ENCODE measurements around the gene KRTAP10-2.

Gene KRTAP10-2

DNA sequence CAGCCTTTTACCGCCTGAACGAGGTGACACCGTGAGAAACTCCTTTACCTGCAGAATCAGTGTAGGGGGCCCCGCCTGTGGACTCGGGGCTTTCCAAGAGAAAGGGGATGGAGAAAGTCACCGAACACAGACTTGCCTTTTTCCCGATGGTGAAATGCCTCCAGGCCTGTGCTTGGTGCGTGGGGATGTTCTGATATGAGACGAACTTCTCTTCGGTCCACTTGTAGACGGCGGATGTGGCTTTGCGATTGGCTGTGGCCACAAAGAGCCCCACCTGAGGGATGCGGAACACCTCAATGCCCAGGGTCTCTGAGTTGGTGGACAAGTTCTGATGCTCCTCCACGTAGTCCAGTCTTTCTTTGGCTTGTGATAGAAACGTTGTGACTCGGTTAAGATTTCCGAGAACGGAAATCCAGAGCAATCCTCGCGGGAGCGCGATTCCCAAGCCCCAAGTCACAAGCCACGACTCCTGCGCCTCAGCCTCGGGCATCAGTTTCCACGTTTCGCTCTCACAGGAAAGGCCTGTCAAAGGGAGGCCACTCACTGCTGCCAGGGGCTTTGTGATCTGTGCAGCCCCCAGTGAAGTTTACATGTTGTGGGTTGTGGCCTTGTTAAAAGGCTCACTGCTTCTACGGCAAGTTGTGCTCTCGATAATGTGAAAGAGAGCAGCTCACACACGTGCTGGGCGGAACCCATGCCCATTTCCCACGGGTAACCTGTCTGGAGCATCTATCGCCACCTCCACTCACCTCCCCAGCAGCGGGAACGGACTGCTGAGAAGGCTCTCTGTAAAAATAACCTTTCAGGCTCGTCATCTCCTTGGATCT lies 23.9 kb downstream of the KRTAP10-2 start:
- no peak for DNase-seq (ENCODE audit: low read depth in 1 of 2, low spot score in 1 of 2)

GRCh38 chr21:44526096-44526997 lies 25.0 kb downstream of the KRTAP10-2 start:
- DNase-seq (ENCODE audit: low read depth in 1 of 2, low spot score in 1 of 2): no peak

DNA sequence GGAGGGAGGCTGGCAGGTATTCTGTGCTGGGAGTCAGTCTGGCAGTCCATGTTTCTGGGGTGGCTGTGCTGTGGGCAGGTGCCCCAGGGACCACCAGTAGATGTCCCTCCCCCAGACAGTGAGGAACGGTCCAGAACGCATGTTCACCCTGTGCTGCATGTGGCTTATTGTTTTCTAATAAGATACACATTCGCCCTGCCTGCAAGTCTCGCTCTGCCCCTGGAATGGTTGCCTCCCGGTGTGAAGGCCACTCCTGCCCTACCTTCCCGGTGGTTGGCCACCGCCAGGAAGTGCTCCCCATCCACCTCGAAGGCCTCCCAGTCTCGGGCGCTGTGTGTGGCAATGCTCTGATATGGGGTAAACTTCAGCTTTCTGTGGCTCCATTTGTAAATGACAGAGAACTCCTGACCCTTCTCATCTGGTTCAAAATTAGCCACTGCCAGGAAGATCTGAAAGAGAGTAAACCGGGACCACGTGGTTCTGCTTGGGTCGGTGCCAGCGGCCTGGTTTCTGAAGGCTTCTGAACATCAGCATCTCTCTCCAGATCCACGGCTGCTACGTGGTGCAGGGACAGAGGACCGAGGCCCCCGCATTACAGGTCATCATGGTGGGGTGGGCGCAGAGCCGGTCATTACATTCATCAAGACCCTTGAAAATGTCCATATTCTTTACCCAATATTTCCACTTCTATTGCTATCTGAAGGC lies 25.8 kb downstream of the KRTAP10-2 start:
- DNase-seq (ENCODE audit: low read depth in 1 of 2, low spot score in 1 of 2): no peak

DNA sequence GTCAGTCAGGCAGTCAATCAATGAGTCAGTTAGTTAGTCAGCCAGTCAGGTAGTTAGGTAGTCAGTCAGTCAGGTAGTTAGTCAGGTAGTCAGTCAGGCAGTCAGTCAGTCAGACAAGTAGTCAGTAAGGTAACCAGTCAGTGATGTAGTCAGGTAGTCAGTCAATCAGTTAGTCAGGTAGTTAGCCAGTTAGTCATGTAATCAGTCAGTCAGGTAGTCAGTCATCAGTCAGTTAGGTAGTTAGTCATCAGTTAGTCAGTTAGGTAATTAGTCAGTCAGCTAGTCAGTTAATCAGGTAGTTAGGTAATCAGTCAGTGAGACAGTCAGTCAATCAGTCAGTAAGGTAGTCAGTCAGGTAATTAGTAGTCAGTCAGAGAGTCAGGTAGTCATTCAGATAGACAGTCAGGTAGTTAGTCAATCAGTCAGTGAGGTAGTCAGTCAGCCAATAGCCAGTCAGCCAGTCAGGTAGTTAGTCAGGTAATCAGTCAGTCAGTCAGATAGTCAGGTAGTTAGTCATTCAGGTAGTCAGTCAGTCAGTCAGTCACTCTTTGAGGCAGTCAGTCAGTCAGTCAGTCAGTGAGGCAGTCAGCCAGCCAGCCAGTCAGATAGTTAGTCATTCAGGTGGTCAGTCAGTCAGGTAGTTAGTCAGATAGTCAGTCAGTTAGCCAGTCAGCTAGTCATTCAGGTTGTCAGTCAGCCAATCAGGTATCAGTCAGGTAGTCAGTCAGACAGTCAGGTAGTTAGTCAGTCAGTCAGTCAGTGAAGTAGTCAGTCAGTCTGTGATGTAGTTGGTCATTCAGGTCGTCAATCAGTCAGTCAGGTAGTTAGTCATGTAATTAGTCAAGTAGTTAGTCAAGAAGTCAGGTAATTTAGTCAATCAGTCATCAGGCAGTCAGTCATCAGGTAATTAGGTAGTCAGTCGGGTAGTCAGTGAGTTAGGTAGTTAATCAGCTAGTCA lies 26.6 kb downstream of the KRTAP10-2 start:
- DNase-seq (ENCODE audit: low read depth in 1 of 2, low spot score in 1 of 2): no peak

GRCh38 chr21:44523567-44524413 lies 27.5 kb downstream of the KRTAP10-2 start:
- DNase-seq (ENCODE audit: low read depth in 1 of 2, low spot score in 1 of 2): no peak

GRCh38 chr21:44522753-44523204 lies 28.5 kb downstream of the KRTAP10-2 start:
- DNase-seq (ENCODE audit: low read depth in 1 of 2, low spot score in 1 of 2): no peak

DNA sequence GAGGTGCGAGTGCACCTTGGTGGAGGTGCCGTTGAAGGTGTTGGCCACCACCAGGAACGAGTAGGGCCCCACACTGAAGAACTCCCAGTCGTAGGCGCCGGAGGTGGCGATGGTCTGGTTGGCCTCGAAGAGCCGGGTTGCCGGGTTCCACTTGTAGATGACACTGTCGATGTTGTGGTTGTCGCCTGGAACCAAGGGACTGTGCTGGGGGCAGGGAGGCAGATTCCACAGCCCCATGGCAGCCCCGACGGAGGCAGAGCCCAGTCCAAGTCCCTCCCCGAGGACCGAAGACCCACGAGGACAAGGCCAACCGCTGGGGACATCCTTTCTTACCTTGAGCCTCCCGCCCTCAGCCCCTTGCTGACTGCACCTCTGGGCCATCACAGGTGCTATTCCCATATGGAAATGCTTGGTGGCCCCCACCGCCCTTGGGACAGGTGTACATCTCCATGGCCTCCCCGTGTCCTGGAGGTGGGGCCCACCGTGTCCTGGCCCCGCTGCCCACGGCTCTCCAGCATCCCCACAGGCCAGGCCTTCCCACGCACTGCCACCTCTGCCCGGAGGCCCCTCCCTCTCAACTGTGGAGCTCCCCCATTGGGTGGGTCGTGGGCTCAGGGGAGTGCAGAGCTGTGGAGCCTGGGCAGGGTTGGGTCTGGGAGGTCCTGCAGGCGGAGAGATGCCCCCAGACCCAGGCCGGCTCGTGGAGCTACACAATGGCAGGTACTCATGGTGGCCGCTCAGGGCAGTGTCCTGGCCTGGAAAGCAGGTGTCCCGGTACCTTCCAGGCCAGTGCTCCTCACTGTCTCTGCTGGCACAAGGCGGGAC lies 29.2 kb downstream of the KRTAP10-2 start:
- DNase-seq (ENCODE audit: low read depth in 1 of 2, low spot score in 1 of 2): no peak

GRCh38 chr21:44521301-44521927 lies 29.9 kb downstream of the KRTAP10-2 start:
- no peak for DNase-seq (ENCODE audit: low read depth in 1 of 2, low spot score in 1 of 2)

- DNase-seq (ENCODE audit: low read depth in 1 of 2, low spot score in 1 of 2): no peak
Observed at GRCh38 chr21:44520326-44521300, 30.7 kb downstream of the KRTAP10-2 start.

- no peak for DNase-seq (ENCODE audit: low read depth in 1 of 2, low spot score in 1 of 2)
Observed at GRCh38 chr21:44519346-44520325, 31.7 kb downstream of the KRTAP10-2 start.

DNA sequence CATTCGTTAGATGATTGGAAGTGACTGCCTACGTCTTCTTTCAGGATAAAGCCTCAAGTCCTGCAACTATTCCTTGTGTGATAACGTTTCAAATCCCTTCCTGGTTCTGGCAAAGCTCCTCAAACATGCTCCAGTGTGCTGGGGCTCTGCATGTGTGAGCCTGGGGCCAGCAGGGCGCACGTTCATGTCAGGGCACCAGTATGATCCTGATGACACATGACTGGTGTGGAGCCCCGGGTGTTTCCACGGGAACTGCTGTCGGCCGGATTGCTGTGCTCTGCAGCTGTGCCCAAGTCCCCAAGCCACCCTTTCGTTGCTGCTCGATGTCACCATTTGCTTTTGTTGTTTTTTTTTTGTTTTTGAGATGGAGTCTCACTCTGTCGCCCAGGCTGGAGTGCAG lies 32.6 kb downstream of the KRTAP10-2 start:
- DNase-seq (ENCODE audit: low read depth in 1 of 2, low spot score in 1 of 2): no peak

GRCh38 chr21:44517175-44517899 lies 34.0 kb downstream of the KRTAP10-2 start:
- no peak for DNase-seq (ENCODE audit: low read depth in 1 of 2, low spot score in 1 of 2)

DNA sequence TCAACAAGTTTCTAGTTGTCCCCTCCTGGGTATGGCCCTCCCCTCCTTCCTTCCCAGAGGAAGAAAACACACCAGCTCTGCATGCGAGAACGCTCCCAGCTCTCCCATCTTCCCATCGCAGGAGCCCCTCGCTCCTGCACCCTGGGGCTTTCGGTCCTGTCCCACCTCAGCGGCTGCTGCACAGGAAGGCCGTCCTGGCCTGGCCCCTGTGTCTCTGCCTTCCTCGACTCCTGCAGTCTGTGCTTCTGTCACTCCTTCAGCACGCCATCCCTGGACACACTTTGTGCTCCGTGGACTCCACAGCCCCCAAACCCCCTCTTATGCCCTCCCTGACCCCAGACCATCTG lies 34.5 kb downstream of the KRTAP10-2 start:
- no peak for DNase-seq (ENCODE audit: low read depth in 1 of 2, low spot score in 1 of 2)

DNA sequence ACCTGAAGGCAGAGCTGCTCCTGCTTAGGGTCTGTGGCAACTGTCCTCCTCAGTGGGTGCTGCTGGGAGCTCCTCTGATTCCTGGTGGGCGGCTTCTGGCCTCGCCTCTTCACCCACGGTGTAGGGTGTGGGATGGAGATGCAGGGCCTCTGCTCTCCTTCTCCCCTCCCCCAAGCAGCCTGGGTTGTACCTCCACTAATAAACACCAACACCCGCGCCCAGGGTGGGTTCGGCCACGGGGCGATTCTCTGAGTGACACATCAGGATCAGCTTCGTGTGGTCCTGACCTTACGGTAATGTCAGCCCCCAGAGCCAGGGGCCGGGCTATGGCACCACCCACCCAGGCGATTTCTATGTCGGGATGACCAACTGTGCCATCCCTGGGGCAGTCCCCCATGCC lies 35.0 kb downstream of the KRTAP10-2 start:
- no peak for DNase-seq (ENCODE audit: low read depth in 1 of 2, low spot score in 1 of 2)

Data from stimulated activated CD4-positive, alpha-beta T cell treated with anti-CD3 and anti-CD28 coated beads, Interleukin-15, amount 100 ng/mL, for 1 hour (primary cell).